GM19035 (cell line): Measurements from ENCODE around the gene ABI2.

Experiments
- ATAC-seq: cut with Tn5 transposase; IDR thresholded peaks from one replicate; pipeline ENCODE4 v1.9.1; 2021; ENCODE audit not compliant: unreplicated experiment

ABI2 gene

DNA sequence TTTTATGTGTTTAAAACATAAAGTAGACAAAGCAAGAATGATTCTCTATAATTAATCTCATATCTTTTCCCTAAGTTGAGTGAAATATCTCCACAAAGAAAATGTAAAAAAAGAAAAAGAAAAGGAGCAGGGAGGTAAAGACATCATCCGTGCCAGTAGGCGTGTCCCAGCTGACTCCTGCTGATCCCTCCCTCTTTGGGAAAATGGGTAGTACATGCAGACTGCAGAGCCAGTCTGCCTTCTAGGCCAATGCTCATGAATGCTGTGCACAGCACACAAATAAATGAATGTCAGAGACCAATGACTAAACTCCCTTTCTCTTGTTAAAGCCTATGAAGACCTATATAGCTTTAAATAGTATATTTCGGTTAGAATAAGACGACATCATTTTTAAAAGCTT lies 142.2 kb downstream of the ABI2 start:
- ATAC-seq: no peak

GRCh38 chr2:203471323-203471722 lies 143.1 kb downstream of the ABI2 start:
- ATAC-seq: no peak

GRCh38 chr2:203476881-203477280 lies 148.7 kb downstream of the ABI2 start:
- ATAC-seq: no peak

GRCh38 chr2:203480623-203481022 lies 152.4 kb downstream of the ABI2 start:
- ATAC-seq: no peak

GRCh38 chr2:203484266-203485112 lies 156.3 kb downstream of the ABI2 start:
- peak; percentile 85 for ATAC-seq

GRCh38 chr2:203489531-203489930 lies 161.3 kb downstream of the ABI2 start:
- no peak for ATAC-seq

DNA sequence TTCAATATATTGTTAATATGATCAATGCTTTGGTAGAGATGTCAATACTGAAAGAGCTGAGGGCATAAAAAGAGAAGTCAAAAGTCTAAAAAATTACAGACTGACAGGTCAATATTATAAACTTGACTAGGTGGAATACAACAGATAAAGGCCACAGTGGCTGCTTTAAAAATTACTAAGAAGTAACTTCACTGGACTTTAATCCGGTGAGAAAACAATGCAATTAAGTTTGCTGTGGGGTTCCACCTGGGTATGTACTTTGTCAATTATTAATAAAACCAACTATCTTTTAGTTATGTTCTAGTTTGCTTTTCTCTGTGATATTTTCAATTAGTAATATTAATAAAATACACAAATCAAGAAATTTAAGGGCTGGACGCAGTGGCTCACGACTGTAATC lies 162.2 kb downstream of the ABI2 start:
- no peak for ATAC-seq

- no peak for ATAC-seq
Measured at GRCh38 chr2:203492965-203493364, 164.8 kb downstream of the ABI2 start.
